ENCODE results near the gene VKORC1L1.
"Not testable (repeated sequence)": the region's sequence is repeated elsewhere in the genome, so short reads cannot be mapped to it uniquely, and the experiment has no call there.

The VKORC1L1 gene

GRCh38 chr7:65953001-65953720, 80.3 kb downstream of the VKORC1L1 start:
- H3K4me3 ChIP-seq (ENCODE audit: low read length): no peak overlapping the region
- no peak for TF ChIP-seq CTCF (conservative IDR thresholded peaks at IDR 0.05; ENCODE audit: low read length)
- no peak for DNase-seq (ENCODE audit: low read depth)

DNA sequence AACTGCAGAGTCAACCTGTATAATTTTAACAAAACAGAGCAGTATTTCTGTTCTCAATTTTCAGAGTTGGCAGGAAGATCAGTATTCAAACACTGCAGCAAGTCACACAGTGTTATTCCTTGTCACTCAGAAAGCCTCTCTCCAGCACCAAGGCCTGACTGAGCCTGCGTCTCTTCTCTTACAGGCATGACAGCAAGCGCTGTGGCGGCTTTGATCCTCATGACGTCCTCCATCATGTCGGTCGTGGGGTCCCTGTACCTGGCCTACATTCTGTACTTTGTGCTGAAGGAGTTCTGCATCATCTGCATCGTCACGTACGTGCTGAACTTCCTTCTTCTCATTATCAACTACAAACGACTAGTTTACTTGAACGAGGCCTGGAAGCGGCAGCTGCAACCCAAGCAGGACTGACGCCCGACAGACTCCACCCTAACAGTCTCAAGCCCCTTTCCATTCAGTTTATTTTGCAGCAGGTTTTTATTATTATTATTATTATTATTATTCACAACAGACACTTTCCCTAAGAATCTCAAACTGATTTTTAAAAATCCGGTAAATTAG, 81.1 kb downstream of the VKORC1L1 start:
- no peak for TF ChIP-seq CTCF (conservative IDR thresholded peaks at IDR 0.05; ENCODE audit: low read length)
- no peak overlapping the region for H3K4me3 ChIP-seq (ENCODE audit: low read length)
- no peak for DNase-seq (ENCODE audit: low read depth)

DNA sequence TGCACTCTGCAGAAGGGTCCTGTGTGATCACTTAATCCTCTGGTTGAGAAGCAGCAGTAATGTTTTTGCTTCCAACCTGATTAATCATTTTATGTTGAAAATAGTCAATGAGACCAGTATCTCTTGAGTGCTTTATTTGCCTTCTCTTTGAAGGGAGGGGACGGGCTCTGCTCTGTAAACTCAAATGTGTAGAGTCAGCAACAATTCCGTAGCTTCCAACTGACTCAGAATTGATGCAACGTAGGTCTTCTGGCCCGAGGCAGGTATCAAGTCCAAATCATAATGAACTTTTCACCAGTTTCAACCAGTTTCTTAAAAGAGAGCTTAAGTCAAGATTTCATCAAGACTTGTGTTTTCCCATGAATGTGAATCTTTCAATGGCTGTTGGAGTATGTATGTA, 82.8 kb downstream of the VKORC1L1 start:
- no peak overlapping the region for H3K4me3 ChIP-seq (ENCODE audit: low read length)
- TF ChIP-seq CTCF (conservative IDR thresholded peaks at IDR 0.05; ENCODE audit: low read length): no peak
- DNase-seq (ENCODE audit: low read depth): no peak

DNA sequence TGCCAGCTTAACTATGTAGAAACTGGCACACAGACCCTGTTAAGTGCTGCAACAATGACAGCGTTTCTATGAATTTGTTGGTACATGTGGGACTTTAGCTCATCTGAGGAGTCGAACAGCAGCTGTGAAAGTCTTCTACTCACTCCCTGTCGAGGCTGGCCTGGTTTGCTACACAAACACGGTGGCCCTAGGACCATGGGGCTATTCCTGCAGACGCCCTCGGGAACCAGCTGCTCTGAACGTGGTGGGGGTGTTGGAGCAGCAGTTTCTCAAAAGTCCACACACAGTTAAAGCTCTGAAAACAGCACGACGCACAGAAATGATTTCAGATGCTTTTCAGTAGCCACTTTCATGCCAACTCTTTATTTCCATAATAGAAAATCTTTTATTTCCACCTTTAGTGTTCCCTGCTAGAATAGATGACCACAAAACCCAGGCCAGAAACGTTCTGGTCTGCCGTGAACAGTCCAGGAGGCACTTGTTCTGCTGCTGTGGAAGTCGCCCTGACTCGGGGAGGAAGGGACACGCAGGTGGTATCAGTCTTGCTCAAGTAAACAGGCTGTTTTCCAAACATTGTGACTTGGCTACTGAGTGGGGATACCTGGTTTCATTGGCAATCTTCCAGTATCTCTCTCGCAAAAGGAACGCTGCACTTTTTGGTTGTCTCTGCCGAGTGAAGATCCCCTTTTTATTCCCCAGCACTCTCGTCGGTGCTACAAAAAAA, 87.6 kb downstream of the VKORC1L1 start:
- no peak for DNase-seq (ENCODE audit: low read depth)
- H3K4me3 ChIP-seq (ENCODE audit: low read length): no peak overlapping the region
- TF ChIP-seq CTCF (conservative IDR thresholded peaks at IDR 0.05; ENCODE audit: low read length): no peak

DNA sequence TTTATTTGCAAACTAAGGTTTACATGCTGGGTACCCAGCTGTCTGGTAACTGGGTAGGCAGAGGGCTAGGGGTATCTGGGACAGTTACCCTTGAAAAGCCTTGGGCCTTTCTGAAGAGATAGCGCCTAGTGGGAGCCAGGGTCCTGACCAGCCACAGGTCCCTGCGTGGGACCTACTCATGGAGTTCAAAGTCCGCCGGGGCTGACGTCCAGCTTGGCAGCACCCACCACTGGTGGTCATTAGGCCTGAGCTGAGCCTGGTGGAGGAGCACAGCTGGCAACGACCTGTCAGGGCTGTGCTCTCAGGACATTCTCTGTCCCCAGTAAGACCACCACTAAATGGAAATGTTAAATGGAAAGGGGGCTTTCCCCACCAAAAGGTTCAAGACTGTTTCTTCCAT, 89.2 kb downstream of the VKORC1L1 start:
- no peak for TF ChIP-seq CTCF (conservative IDR thresholded peaks at IDR 0.05; ENCODE audit: low read length)
- no peak overlapping the region for H3K4me3 ChIP-seq (ENCODE audit: low read length)
- DNase-seq (ENCODE audit: low read depth): no peak

- not testable (repeated sequence) for H3K4me3 ChIP-seq (ENCODE audit: low read length); DNase-seq (ENCODE audit: low read depth)
Observed at GRCh38 chr7:65964671-65965070, 91.8 kb downstream of the VKORC1L1 start.

DNA sequence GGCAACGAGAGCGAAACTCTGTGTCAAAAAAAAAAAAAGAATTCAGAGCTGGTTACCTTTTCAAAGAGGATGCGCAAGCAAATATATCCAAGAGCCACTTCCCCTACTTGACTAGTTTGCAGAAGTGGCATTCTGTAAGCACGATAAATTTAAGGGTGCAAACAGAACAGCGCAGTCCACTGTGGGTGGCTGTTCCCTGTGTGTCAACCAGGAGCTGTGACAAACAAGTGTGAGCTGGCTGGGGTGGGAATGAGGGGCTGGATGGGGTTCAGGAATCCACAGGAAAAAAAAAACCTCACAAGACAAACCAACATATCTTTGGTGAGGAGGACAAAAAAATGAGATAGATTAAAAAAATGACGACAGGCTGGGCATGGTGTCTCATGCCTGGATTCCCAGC, 93.3 kb downstream of the VKORC1L1 start:
- no peak for TF ChIP-seq CTCF (conservative IDR thresholded peaks at IDR 0.05; ENCODE audit: low read length)
- H3K4me3 ChIP-seq (ENCODE audit: low read length): no peak overlapping the region
- no peak for DNase-seq (ENCODE audit: low read depth)
